Thyroid gland (tissue), 4 donors: Measurements from ENCODE around the gene SERTAD1. TPM values are rescaled to one million over a fixed set of nuclear protein-coding genes. Genes with fewer than 3 reads are reported as not detected.
A peak's percentile ranks its signal among the peaks of the same experiment; 100 is the strongest.

Experiments
- DNase-seq, 2 donors: peaks; one replicate each; pipeline ENCODE4 v3.0.0-alpha.2; 2019
- H3K27ac ChIP-seq, 3 donors: fragments of 200-600 bp; sonication (generic); 1 replicate in 2 of 3; 2 replicates in 1 of 3; pipeline ENCODE4 v1.5.1; 2016 to 2019; ENCODE audit warnings: mild to moderate bottlenecking in 1 of 3, moderate library complexity in 1 of 3
- H3K27me3 ChIP-seq: fragments of 200-600 bp; sonication (generic); one replicate; pipeline ENCODE4 v1.5.1; 2019
- H3K36me3 ChIP-seq, 2 donors: fragments of 200-600 bp; sonication (generic); one replicate each; pipeline ENCODE4 v1.5.1; 2016 to 2019
- H3K4me1 ChIP-seq, 2 donors: fragments of 200-600 bp; sonication (generic); one replicate each; pipeline ENCODE4 v1.5.1; 2017 to 2019
- H3K4me3 ChIP-seq, 3 donors: fragments of 200-600 bp; sonication (generic); replicated peaks in 1 of 3; 1 replicate in 2 of 3; 2 replicates in 1 of 3; pipeline ENCODE4 v1.5.1; 2016; ENCODE audit warnings: mild to moderate bottlenecking in 1 of 3
- H3K9me3 ChIP-seq: fragments of 200-600 bp; sonication (generic); one replicate; pipeline ENCODE4 v1.5.1; 2017
- CTCF ChIP-seq, 6 experiments: fragments of 200-600 bp in 3 of 6; fragments of 450-650 bp in 3 of 6; sonication (generic) in 3 of 6; IDR thresholded peaks; one replicate each; pipeline ENCODE4 v1.5.1; 2016 to 2019; ENCODE audit warnings: antibody characterized with exemption in 6 of 6, mild to moderate bottlenecking in 2 of 6, inconsistent platforms in 1 of 6, moderate library complexity in 1 of 6
- POLR2A ChIP-seq, 2 donors: fragments of 450-650 bp; IDR thresholded peaks; one replicate each; pipeline ENCODE4 v1.6.1; 2017; ENCODE audit warnings: antibody characterized with exemption in 2 of 2, mild to moderate bottlenecking in 2 of 2, moderate library complexity in 1 of 2
- WGBS, 2 donors: methylation state at CpG; one replicate each; pipeline ENCODE4 v1.1.5; 2017; 5-methylcytosine and 5-hydroxymethylcytosine counted together
- intact Hi-C: fragments of 100-400 bp; cut with DNase I; formaldehyde crosslinking; loops from one replicate; pipeline ENCODE4 v1.15.1; 2023
- total RNA-seq, 4 donors: library from RNA; depleted of rRNA; stranded (reverse); fragments of >200 nt; gene quantifications; one replicate each; pipeline ENCODE4 v1.2.3, GENCODE V29; 2016

SERTAD1 gene
- total RNA-seq, 4 donors from 2014 or later, result 12.6 to 19.9 (median 15.1) TPM

DNA sequence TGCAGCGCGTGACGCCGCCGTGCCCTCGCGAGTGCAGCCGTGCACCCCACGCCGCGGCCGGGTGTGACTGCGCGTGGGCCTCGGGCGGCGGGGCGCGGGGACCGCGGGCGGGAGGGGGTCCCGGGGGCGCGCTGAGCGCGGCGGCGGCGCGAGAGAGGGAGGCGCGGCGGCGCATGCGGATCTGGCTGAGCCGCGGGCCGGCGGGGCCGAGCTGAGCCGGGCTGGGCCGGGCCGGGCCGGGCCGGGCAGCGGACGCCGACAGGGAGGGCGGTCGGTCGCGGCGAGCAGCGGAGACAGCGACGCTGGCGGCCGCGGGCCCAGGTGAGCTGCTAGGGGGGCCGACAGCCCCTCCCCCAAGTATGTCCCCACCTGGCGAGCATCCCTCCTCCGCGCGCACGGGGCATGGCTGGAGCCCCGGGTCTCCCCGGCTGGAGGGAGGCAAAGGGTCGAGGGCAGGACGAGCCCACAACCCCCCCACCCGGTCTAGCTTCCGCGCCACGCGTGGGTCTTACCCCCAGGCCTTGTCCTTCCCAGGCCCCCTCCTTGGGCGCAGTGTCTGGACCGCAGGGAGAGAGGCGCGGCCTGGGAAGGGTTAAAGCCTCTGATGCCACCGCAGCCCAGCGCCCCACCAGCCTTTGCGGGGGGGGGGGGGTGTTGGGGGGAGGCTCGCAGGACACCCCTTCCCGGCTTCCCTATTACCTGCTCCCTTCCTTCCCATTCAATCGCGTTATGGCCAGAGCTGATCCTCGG lies 41.4 kb upstream of the SERTAD1 start, which contains the start of gene SPTBN4:
Gene SPTBN4, plus strand, starts transcription at position 17 of the 750 bp plus-strand sequence. CDS start 5,621 bp downstream, outside the sequence.
- TF ChIP-seq POLR2A (IDR thresholded peaks at IDR 0.05) (no peak), CTCF (IDR thresholded peaks at IDR 0.05) (no peak)
- H3K27ac ChIP-seq, result peak within 1 kb of the TSS in 1 of 3 donors; percentile 94
- no peaks in the 10 kb centered on the region for H3K9me3 ChIP-seq
- H3K4me1 ChIP-seq, result peaks cover 18 to 31% of the 10 kb centered on the region in 2 donors
- DNase-seq, result no peak
- intact Hi-C loops, result loop anchor here (10.0 kb wide), 2 partner anchors 58 to 128 kb away; no protein-coding TSS in a partner anchor
- no peaks in the 10 kb centered on the region for H3K36me3 ChIP-seq
- WGBS, 2 donors, result 24 to 64% methylated on average over 4 to 9 of the region's 87 CpGs
- H3K4me3 ChIP-seq, result peak within 1 kb of the TSS in 1 of 3 donors; percentile 30
- no peaks in the 10 kb centered on the region for H3K27me3 ChIP-seq

DNA sequence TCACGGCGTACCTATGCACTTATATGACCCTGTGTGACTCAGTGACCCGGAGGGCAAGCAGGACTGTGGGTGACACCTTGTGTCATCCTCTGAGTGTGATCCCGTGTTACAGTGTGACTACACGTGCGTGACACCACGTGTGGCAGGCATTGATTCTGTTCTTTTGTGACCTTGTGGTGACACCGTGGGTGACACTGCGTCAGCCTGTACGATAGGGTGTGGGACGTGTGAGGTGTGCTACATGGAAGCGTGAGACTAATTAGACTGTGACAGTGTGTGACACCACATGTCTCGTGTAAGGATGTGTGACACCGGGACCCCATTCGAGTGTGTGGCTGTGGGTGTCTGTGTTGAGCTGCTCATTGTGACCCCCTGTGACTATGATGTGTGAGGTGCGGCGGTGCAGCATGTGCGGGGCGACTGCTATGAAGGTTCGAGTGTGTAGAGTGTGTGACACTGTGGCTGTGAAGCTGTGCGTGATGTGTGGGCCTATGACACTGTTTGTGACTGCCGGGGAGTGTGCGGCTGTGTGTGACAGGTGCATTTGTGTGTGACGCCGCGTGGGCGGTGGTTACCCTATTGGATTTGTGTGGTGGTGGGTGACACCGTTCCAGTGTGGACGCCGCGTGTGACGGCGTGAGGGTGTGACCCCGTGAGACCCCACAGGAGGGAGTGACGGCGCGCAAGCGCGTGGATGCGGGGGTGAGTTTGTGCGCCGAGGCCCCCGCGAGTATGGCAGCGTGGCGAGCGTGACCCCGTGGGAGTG lies 40.6 kb upstream of the SERTAD1 start:
- Histone ChIP-seq H3K9me3 (no peaks in the 10 kb centered on the region), H3K4me1 (peaks cover 18 to 31% of the 10 kb centered on the region in 2 donors), H3K27ac (peak overlapping the region in 1 of 3 donors; percentile 94), H3K36me3 (no peaks in the 10 kb centered on the region), H3K27me3 (no peaks in the 10 kb centered on the region), H3K4me3 (peak overlapping the region in 1 of 3 donors; percentile 30)
- peak; percentile 48 to 56 for DNase-seq
- 22 to 27% methylated on average over 37 to 40 of the region's 48 CpGs for WGBS, 2 donors
- intact Hi-C loops, result loop anchor here (10.0 kb wide), 2 partner anchors 58 to 128 kb away; no protein-coding TSS in a partner anchor
- TF ChIP-seq POLR2A (IDR thresholded peaks at IDR 0.05) (no peak), CTCF (IDR thresholded peaks at IDR 0.05) (no peak)

DNA sequence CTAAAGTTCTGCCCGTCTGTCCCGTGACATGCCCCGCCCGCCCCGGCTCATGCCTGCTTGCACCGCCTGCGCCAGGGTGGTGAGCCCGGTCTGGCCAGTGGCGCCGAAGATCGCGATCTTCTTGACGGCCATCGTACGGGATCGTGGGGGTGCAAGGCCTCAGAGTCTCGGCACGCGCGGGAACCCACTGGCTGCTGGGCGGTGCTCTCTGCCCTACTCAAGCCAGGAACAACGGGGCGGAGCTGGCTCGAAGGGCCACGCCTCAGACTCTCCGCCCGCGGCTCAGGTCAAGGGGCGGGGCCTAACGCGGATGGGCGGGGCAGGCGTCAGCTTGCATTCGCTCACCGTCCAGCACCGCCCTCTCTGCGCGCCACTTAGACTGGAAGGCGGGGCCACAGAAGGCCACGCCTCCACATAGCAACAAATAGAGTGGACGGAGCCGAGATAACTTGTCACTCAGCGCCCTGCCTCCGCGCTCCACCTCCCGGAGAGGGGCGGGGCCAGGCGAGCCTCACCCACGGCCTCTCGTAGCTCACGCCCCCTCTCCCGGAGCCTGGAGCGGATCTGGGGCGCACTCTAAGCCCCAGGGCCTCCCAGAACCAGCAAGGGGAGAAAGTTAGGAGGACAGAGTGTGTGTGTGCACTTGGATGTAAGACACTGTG lies 39.9 kb upstream of the SERTAD1 start, which contains the start of gene BLVRB:
Gene BLVRB, minus strand, starts transcription at position 189 of the 662 bp plus-strand sequence. Its CDS starts 57 bp downstream, at position 132.
- Histone ChIP-seq H3K9me3 (no peaks in the 10 kb centered on the region), H3K4me3 (peak within 1 kb of the TSS; percentile 55 to 80 (median 64)), H3K36me3 (no peaks in the 10 kb centered on the region), H3K27ac (peak within 1 kb of the TSS; percentile 91 to 95 (median 94)), H3K27me3 (no peaks in the 10 kb centered on the region), H3K4me1 (peaks cover 18 to 31% of the 10 kb centered on the region in 2 donors)
- peak; percentile 100 for DNase-seq
- TF ChIP-seq CTCF (IDR thresholded peaks at IDR 0.05) (no peak), POLR2A (IDR thresholded peaks at IDR 0.05) (peak; percentile 85 to 98)
- intact Hi-C loops, result loop anchor here (10.0 kb wide), 2 partner anchors 59 to 129 kb away; no protein-coding TSS in a partner anchor
- WGBS, 2 donors, result 0 to 2% methylated on average over 11 to 16 of the region's 54 CpGs

GRCh38 chr19:40465025-40465556 lies 39.3 kb upstream of the SERTAD1 start:
- H3K36me3 ChIP-seq, result no peaks in the 10 kb centered on the region
- TF ChIP-seq CTCF (IDR thresholded peaks at IDR 0.05), result no peak
- no peak for TF ChIP-seq POLR2A (IDR thresholded peaks at IDR 0.05)
- H3K9me3 ChIP-seq, result no peaks in the 10 kb centered on the region
- 11 to 12% methylated on average over 11 of the region's 11 CpGs for WGBS, 2 donors
- peak overlapping the region; percentile 91 to 95 (median 94) for H3K27ac ChIP-seq
- peak overlapping the region; percentile 55 to 80 (median 64) for H3K4me3 ChIP-seq
- peaks cover 18 to 31% of the 10 kb centered on the region in 2 donors for H3K4me1 ChIP-seq
- intact Hi-C loops, result loop anchor here (10.0 kb wide), 2 partner anchors 60 to 130 kb away; no protein-coding TSS in a partner anchor
- H3K27me3 ChIP-seq, result no peaks in the 10 kb centered on the region
- no peak for DNase-seq
